ENCODE results near the gene PER3. TPM values are rescaled to one million over a fixed set of nuclear protein-coding genes. Genes with fewer than 3 reads are reported as not detected.
A peak's percentile ranks its signal among the peaks of the same experiment; 100 is the strongest.

The PER3 gene
- total and polyA plus RNA-seq, 5 donors from 2014 or later, result 3.7 to 14.1 (median 4.1) TPM

GRCh38 chr1:7838714-7839113 lies 54.6 kb downstream of the PER3 start:
- peaks cover 3 to 14% (median 4%) of the 10 kb centered on the region in 7 donors for H3K9me3 Mint-ChIP-seq
- peaks cover 0 to 8% (median 3%) of the 10 kb centered on the region in 4 donors for H3K4me1 Mint-ChIP-seq
- H3K36me3 Mint-ChIP-seq, result peaks cover 55% of the 10 kb centered on the region
- peaks cover 4% of the 10 kb centered on the region for H3K27me3 Mint-ChIP-seq
- DNase-seq (no peak), ATAC-seq (ENCODE audit: low read depth in 2 of 2) (no peak)
- no peak overlapping the region for H3K4me3 ChIP-seq (ENCODE audit: low read depth, low read length)
- H3K36me3 ChIP-seq (ENCODE audit: control insufficient read depth, insufficient read depth, low read length), result peaks cover 19% of the 10 kb centered on the region
- H3K27ac Mint-ChIP-seq, result no peak overlapping the region
- no peak overlapping the region for H3K27ac ChIP-seq (ENCODE audit: insufficient read depth, low read length, poor library complexity, severe bottlenecking)
- no peak overlapping the region for H3K4me3 Mint-ChIP-seq
- H3K4me1 ChIP-seq (ENCODE audit: control insufficient read depth, insufficient read depth, low read length, poor library complexity, severe bottlenecking), result no peaks in the 10 kb centered on the region
- no peaks in the 10 kb centered on the region for H3K27me3 ChIP-seq (ENCODE audit: control insufficient read depth, insufficient read depth, low read length)
- peaks cover 0 to 5% of the 10 kb centered on the region in 2 experiments for H3K9me3 ChIP-seq (ENCODE audit: control insufficient read depth in 2 of 2, low read length in 2 of 2)

- no peak overlapping the region for H3K27ac Mint-ChIP-seq
- Histone ChIP-seq H3K9me3 (ENCODE audit: control insufficient read depth in 2 of 2, low read length in 2 of 2) (peaks cover 0 to 5% of the 10 kb centered on the region in 2 experiments), H3K4me3 (ENCODE audit: low read depth, low read length) (no peak overlapping the region), H3K36me3 (ENCODE audit: control insufficient read depth, insufficient read depth, low read length) (peaks cover 19% of the 10 kb centered on the region), H3K4me1 (ENCODE audit: control insufficient read depth, insufficient read depth, low read length, poor library complexity, severe bottlenecking) (no peaks in the 10 kb centered on the region), H3K27ac (ENCODE audit: insufficient read depth, low read length, poor library complexity, severe bottlenecking) (no peak overlapping the region), H3K27me3 (ENCODE audit: control insufficient read depth, insufficient read depth, low read length) (no peaks in the 10 kb centered on the region)
- H3K4me1 Mint-ChIP-seq, result peaks cover 0 to 8% (median 3%) of the 10 kb centered on the region in 4 donors
- DNase-seq, result no peak
- no peak for ATAC-seq (ENCODE audit: low read depth in 2 of 2)
- peaks cover 59% of the 10 kb centered on the region for H3K36me3 Mint-ChIP-seq
- H3K27me3 Mint-ChIP-seq, result peaks cover 4% of the 10 kb centered on the region
- H3K9me3 Mint-ChIP-seq, result peaks cover 3 to 14% (median 4%) of the 10 kb centered on the region in 7 donors
- no peak overlapping the region for H3K4me3 Mint-ChIP-seq
These were observed 55.4 kb downstream of the PER3 start for GRCh38 chr1:7839526-7839925.

- H3K27ac Mint-ChIP-seq, result no peak overlapping the region
- no peak for ATAC-seq (ENCODE audit: low read depth in 2 of 2)
These were observed 58.4 kb downstream of the PER3 start for GRCh38 chr1:7842517-7842916.

GRCh38 chr1:7845761-7846160 lies 61.7 kb downstream of the PER3 start:
- Mint-ChIP-seq H3K27me3 (no peaks in the 10 kb centered on the region), H3K27ac (no peak overlapping the region), H3K4me3 (no peak overlapping the region), H3K36me3 (peaks cover 19% of the 10 kb centered on the region), H3K9me3 (peaks cover 0 to 1% (median 0%) of the 10 kb centered on the region in 7 donors), H3K4me1 (peaks cover 0 to 8% (median 1%) of the 10 kb centered on the region in 4 donors)
- no peak for DNase-seq
- peaks cover 8% of the 10 kb centered on the region for H3K36me3 ChIP-seq (ENCODE audit: control insufficient read depth, insufficient read depth, low read length)
- ATAC-seq (ENCODE audit: low read depth in 2 of 2), result no peak
- no peaks in the 10 kb centered on the region for H3K27me3 ChIP-seq (ENCODE audit: control insufficient read depth, insufficient read depth, low read length)
- no peaks in the 10 kb centered on the region for H3K9me3 ChIP-seq (ENCODE audit: control insufficient read depth in 2 of 2, low read length in 2 of 2)
- no peaks in the 10 kb centered on the region for H3K4me1 ChIP-seq (ENCODE audit: control insufficient read depth, insufficient read depth, low read length, poor library complexity, severe bottlenecking)
- no peak overlapping the region for H3K27ac ChIP-seq (ENCODE audit: insufficient read depth, low read length, poor library complexity, severe bottlenecking)
- H3K4me3 ChIP-seq (ENCODE audit: low read depth, low read length), result no peak overlapping the region

More at GRCh38 chr1:7842517-7842916, 58.4 kb downstream of the PER3 start:
- Histone ChIP-seq H3K36me3 (ENCODE audit: control insufficient read depth, insufficient read depth, low read length) (peaks cover 15% of the 10 kb centered on the region), H3K27ac (ENCODE audit: insufficient read depth, low read length, poor library complexity, severe bottlenecking) (no peak overlapping the region), H3K9me3 (ENCODE audit: control insufficient read depth in 2 of 2, low read length in 2 of 2) (peaks cover 0 to 5% of the 10 kb centered on the region in 2 experiments), H3K4me1 (ENCODE audit: control insufficient read depth, insufficient read depth, low read length, poor library complexity, severe bottlenecking) (no peaks in the 10 kb centered on the region), H3K4me3 (ENCODE audit: low read depth, low read length) (no peak overlapping the region), H3K27me3 (ENCODE audit: control insufficient read depth, insufficient read depth, low read length) (no peaks in the 10 kb centered on the region)
- Mint-ChIP-seq H3K4me1 (peaks cover 0 to 8% (median 1%) of the 10 kb centered on the region in 4 donors), H3K9me3 (peaks cover 1 to 13% (median 4%) of the 10 kb centered on the region in 7 donors), H3K27me3 (peaks cover 4% of the 10 kb centered on the region), H3K4me3 (no peak overlapping the region), H3K36me3 (peaks cover 40% of the 10 kb centered on the region)
- peak in 1 of 3 donors; percentile 35 for DNase-seq

GRCh38 chr1:7846656-7847055 lies 62.6 kb downstream of the PER3 start:
- Mint-ChIP-seq H3K27ac (no peak overlapping the region), H3K27me3 (peaks cover 4% of the 10 kb centered on the region), H3K4me1 (peaks cover 0 to 12% (median 1%) of the 10 kb centered on the region in 4 donors), H3K9me3 (no peaks in the 10 kb centered on the region), H3K4me3 (no peak overlapping the region), H3K36me3 (peaks cover 16% of the 10 kb centered on the region)
- Histone ChIP-seq H3K36me3 (ENCODE audit: control insufficient read depth, insufficient read depth, low read length) (peaks cover 15% of the 10 kb centered on the region), H3K27me3 (ENCODE audit: control insufficient read depth, insufficient read depth, low read length) (no peaks in the 10 kb centered on the region), H3K4me3 (ENCODE audit: low read depth, low read length) (no peak overlapping the region), H3K4me1 (ENCODE audit: control insufficient read depth, insufficient read depth, low read length, poor library complexity, severe bottlenecking) (no peaks in the 10 kb centered on the region), H3K27ac (ENCODE audit: insufficient read depth, low read length, poor library complexity, severe bottlenecking) (no peak overlapping the region), H3K9me3 (ENCODE audit: control insufficient read depth in 2 of 2, low read length in 2 of 2) (no peaks in the 10 kb centered on the region)
- ATAC-seq (ENCODE audit: low read depth in 2 of 2) (no peak), DNase-seq (no peak)

GRCh38 chr1:7847599-7847998 lies 63.5 kb downstream of the PER3 start:
- Histone ChIP-seq H3K36me3 (ENCODE audit: control insufficient read depth, insufficient read depth, low read length) (peaks cover 15% of the 10 kb centered on the region), H3K9me3 (ENCODE audit: control insufficient read depth in 2 of 2, low read length in 2 of 2) (no peaks in the 10 kb centered on the region), H3K4me3 (ENCODE audit: low read depth, low read length) (no peak overlapping the region), H3K27me3 (ENCODE audit: control insufficient read depth, insufficient read depth, low read length) (no peaks in the 10 kb centered on the region), H3K4me1 (ENCODE audit: control insufficient read depth, insufficient read depth, low read length, poor library complexity, severe bottlenecking) (no peaks in the 10 kb centered on the region), H3K27ac (ENCODE audit: insufficient read depth, low read length, poor library complexity, severe bottlenecking) (no peak overlapping the region)
- DNase-seq (no peak), ATAC-seq (ENCODE audit: low read depth in 2 of 2) (no peak)
- Mint-ChIP-seq H3K4me3 (no peak overlapping the region), H3K36me3 (peaks cover 16% of the 10 kb centered on the region), H3K4me1 (peaks cover 0 to 10% (median under 1%) of the 10 kb centered on the region in 4 donors), H3K9me3 (no peaks in the 10 kb centered on the region), H3K27me3 (peaks cover 4% of the 10 kb centered on the region), H3K27ac (no peak overlapping the region)

GRCh38 chr1:7850786-7851185 lies 66.7 kb downstream of the PER3 start:
- H3K27ac ChIP-seq (ENCODE audit: insufficient read depth, low read length, poor library complexity, severe bottlenecking), result no peak overlapping the region
- Mint-ChIP-seq H3K27me3 (peaks cover 4% of the 10 kb centered on the region), H3K36me3 (peaks cover 8% of the 10 kb centered on the region), H3K4me3 (no peak overlapping the region), H3K27ac (no peak overlapping the region), H3K9me3 (no peaks in the 10 kb centered on the region), H3K4me1 (peaks cover 0 to 4% (median 0%) of the 10 kb centered on the region in 4 donors)
- peaks cover 19% of the 10 kb centered on the region for H3K36me3 ChIP-seq (ENCODE audit: control insufficient read depth, insufficient read depth, low read length)
- H3K27me3 ChIP-seq (ENCODE audit: control insufficient read depth, insufficient read depth, low read length), result no peaks in the 10 kb centered on the region
- H3K4me3 ChIP-seq (ENCODE audit: low read depth, low read length), result no peak overlapping the region
- H3K9me3 ChIP-seq (ENCODE audit: control insufficient read depth in 2 of 2, low read length in 2 of 2), result no peaks in the 10 kb centered on the region
- no peaks in the 10 kb centered on the region for H3K4me1 ChIP-seq (ENCODE audit: control insufficient read depth, insufficient read depth, low read length, poor library complexity, severe bottlenecking)
- DNase-seq, result no peak
- no peak for ATAC-seq (ENCODE audit: low read depth in 2 of 2)
